Loucy (cell line): ENCODE measurements around the gene MRPL57.

Source experiments
- EZH2phosphoT487 ChIP-seq: fragments of 200-600 bp; IDR thresholded peaks from 2 replicates; pipeline ENCODE4 v1.6.1; 2018; ENCODE audit warnings: antibody characterized with exemption, mild to moderate bottlenecking, moderate library complexity, borderline replicate concordance
- TF ChIP-seq, protein P1 (sequence below): fragments of 200-600 bp; sonication (generic); conservative IDR thresholded peaks from 2 replicates; pipeline ENCODE4 v1.5.1; 2014; ENCODE audit warnings: mild to moderate bottlenecking, antibody characterized with exemption, low read length

DNA sequence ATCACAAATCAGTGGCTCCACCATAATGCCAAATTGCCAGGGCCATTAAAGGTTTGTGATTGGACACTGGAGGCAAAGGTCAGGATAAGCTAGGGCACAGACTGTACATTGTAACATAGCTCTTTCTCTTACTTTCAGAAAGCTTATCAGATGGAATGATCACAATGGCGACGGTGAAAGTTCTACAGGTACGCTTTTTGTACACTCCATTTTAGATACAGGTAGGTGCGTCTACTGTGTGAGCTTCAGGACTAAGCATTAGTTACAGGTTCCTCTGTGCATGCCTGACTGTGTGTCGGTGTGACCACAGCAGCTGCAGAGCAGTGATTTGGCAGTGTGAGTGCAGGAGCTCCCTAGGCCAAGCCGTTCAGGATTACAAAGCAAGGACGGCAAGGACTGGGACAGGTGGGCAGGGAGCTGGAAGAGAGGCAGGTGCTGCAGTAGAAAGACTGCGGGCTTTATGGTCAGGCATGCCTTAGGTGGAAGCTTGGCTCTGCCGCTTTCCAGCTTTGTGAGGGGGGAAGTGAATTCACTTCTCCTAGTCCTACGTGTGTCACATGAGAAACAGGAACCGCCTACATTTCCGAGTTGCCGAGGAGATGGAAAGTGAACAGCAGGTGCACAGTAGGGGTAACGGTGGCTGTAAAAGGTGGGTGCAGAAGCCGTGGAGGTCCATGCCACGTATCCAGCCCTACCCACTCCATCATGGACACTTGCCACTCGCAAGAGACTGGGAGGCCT lies 49.6 kb downstream of the MRPL57 start:
- TF ChIP-seq, protein P1, sequence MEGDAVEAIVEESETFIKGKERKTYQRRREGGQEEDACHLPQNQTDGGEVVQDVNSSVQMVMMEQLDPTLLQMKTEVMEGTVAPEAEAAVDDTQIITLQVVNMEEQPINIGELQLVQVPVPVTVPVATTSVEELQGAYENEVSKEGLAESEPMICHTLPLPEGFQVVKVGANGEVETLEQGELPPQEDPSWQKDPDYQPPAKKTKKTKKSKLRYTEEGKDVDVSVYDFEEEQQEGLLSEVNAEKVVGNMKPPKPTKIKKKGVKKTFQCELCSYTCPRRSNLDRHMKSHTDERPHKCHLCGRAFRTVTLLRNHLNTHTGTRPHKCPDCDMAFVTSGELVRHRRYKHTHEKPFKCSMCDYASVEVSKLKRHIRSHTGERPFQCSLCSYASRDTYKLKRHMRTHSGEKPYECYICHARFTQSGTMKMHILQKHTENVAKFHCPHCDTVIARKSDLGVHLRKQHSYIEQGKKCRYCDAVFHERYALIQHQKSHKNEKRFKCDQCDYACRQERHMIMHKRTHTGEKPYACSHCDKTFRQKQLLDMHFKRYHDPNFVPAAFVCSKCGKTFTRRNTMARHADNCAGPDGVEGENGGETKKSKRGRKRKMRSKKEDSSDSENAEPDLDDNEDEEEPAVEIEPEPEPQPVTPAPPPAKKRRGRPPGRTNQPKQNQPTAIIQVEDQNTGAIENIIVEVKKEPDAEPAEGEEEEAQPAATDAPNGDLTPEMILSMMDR = no peak
- no peak for TF ChIP-seq EZH2phosphoT487
